H1 (cell line): ENCODE results near the gene LY6G6C. TPM values are rescaled to one million over a fixed set of nuclear protein-coding genes. Genes with fewer than 3 reads are reported as not detected.

ENCODE experiments used
- CTCF ChIA-PET: fragments of 300-600 bp; sonication (Branson Sonifier 250); formaldehyde crosslinking; loops from one replicate; lab custom pipeline; 2021; ENCODE audit not compliant: partially characterized antibody; lab: Charles Lee
- POLR2A ChIA-PET: fragments of 300-600 bp; sonication (Branson Sonifier 250); formaldehyde crosslinking; loops from one replicate; lab custom pipeline; 2021; ENCODE audit warnings: inconsistent platforms; ENCODE audit not compliant: partially characterized antibody; lab: Charles Lee
- DNase-seq, 2 experiments: peaks; one replicate each; pipeline versions ENCODE4 v3.0.0 to v3.0.0-alpha.2; 2010 to 2022; ENCODE audit warnings: low spot score in 2 of 2, low read depth in 1 of 2, mixed read lengths in 1 of 2
- FAIRE-seq: peaks from 2 replicates; lab custom pipeline; 2011; peaks lifted over from hg19 to GRCh38; lab: Jason Lieb, UNC
- H2AFZ ChIP-seq: 2 replicates; pipeline ENCODE4 v1.8.1; 2012; ENCODE audit warnings: low read length, inconsistent platforms
- H2AK5ac ChIP-seq: 2 replicates; pipeline ENCODE4 v1.6.1; 2013; ENCODE audit warnings: low read depth, low read length
- H2BK120ac ChIP-seq: replicated peaks from 2 replicates; pipeline ENCODE3; 2013; ENCODE audit warnings: low read depth, low read length, inconsistent platforms
- H2BK12ac ChIP-seq: 2 replicates; pipeline ENCODE4 v1.6.1; 2013; ENCODE audit warnings: low read depth, low read length
- H2BK15ac ChIP-seq: 2 replicates; pipeline ENCODE4 v1.6.1; 2013; ENCODE audit warnings: low read length
- H2BK20ac ChIP-seq: 2 replicates; pipeline ENCODE4 v1.6.1; 2013; ENCODE audit warnings: low read length
- H2BK5ac ChIP-seq: 2 replicates; pipeline ENCODE4 v1.6.1; 2013; ENCODE audit warnings: low read depth, low read length
- H3K14ac ChIP-seq: 2 replicates; pipeline ENCODE4 v1.6.1; 2013; ENCODE audit warnings: inconsistent platforms; ENCODE audit not compliant: insufficient read length
- H3K18ac ChIP-seq: 2 replicates; pipeline ENCODE4 v1.6.1; 2013; ENCODE audit warnings: low read length; ENCODE audit errors: extremely low read depth
- H3K23ac ChIP-seq: 2 replicates; pipeline ENCODE4 v1.6.1; 2013; ENCODE audit warnings: inconsistent platforms; ENCODE audit not compliant: insufficient read length
- H3K23me2 ChIP-seq: 2 replicates; pipeline ENCODE4 v1.6.1; 2013; ENCODE audit warnings: low read depth, low read length
- H3K27ac ChIP-seq: 2 replicates; pipeline ENCODE4 v1.6.1; 2011; ENCODE audit warnings: low read depth, low read length, inconsistent platforms
- H3K27me3 ChIP-seq, 4 experiments: replicated peaks in 1 of 4; 1 replicate in 1 of 4; 2 replicates in 3 of 4; pipeline versions ENCODE4 v1.6.1 to v1.8.1; 2011 to 2013; ENCODE audit warnings: low read length in 3 of 4, mild to moderate bottlenecking in 3 of 4, inconsistent platforms in 2 of 4, mixed read lengths in 2 of 4, moderate library complexity in 1 of 4; ENCODE audit not compliant: control insufficient read depth in 3 of 4, insufficient read depth in 3 of 4; ENCODE audit errors: extremely low read depth in 1 of 4
- H3K36me3 ChIP-seq, 4 experiments: 2 replicates each; pipeline versions ENCODE4 v1.6.1 to v1.8.1; 2011 to 2013; ENCODE audit warnings: mild to moderate bottlenecking in 4 of 4, low read length in 3 of 4, moderate library complexity in 2 of 4, control low read depth in 1 of 4, inconsistent platforms in 1 of 4; ENCODE audit not compliant: insufficient read depth in 4 of 4, control insufficient read depth in 2 of 4
- H3K4ac ChIP-seq: replicated peaks from 2 replicates; pipeline ENCODE3; 2013; ENCODE audit warnings: low read length, low read depth, mixed read lengths, inconsistent platforms; ENCODE audit not compliant: insufficient read length
- H3K4me1 ChIP-seq, 4 experiments: replicated peaks in 1 of 4; 1 replicate in 1 of 4; 2 replicates in 3 of 4; pipeline versions ENCODE4 v1.6.1 to v1.8.1; 2011 to 2013; ENCODE audit warnings: low read length in 3 of 4, inconsistent platforms in 2 of 4, mixed read lengths in 1 of 4; ENCODE audit not compliant: insufficient read depth in 4 of 4, control insufficient read depth in 3 of 4
- H3K4me2 ChIP-seq, 2 experiments: 2 replicates each; pipeline versions ENCODE4 v1.6.1 to v1.8.1; 2011 to 2013; ENCODE audit warnings: low read depth in 2 of 2, low read length in 2 of 2, control low read depth in 1 of 2, inconsistent platforms in 1 of 2, mild to moderate bottlenecking in 1 of 2; ENCODE audit not compliant: insufficient read depth in 1 of 2
- H3K4me3 ChIP-seq, 4 experiments: fragments of 200-600, 300-600 bp in 1 of 4; sonication (generic), shearing (Covaris generic), sonication (Bioruptor Twin) in 1 of 4; 2 replicates each; pipeline versions ENCODE4 v1.5.1 to v1.8.1; 2011 to 2016; ENCODE audit warnings: low read length in 4 of 4, low read depth in 3 of 4, control low read depth in 2 of 4, inconsistent platforms in 2 of 4, mild to moderate bottlenecking in 2 of 4, mixed read lengths in 1 of 4, moderate library complexity in 1 of 4; ENCODE audit not compliant: insufficient read depth in 2 of 4; ENCODE audit errors: extremely low read depth in 1 of 4
- H3K56ac ChIP-seq: replicated peaks from 2 replicates; pipeline ENCODE3; 2013; ENCODE audit warnings: low read depth, mild to moderate bottlenecking, mixed read lengths, low read length, inconsistent platforms; ENCODE audit not compliant: insufficient read length
- H3K79me1 ChIP-seq: 2 replicates; pipeline ENCODE4 v1.6.1; 2013; ENCODE audit warnings: low read depth, low read length, control low read depth
- H3K79me2 ChIP-seq, 2 experiments: 2 replicates each; pipeline versions ENCODE4 v1.6.1 to v1.8.1; 2012 to 2013; ENCODE audit warnings: low read length in 2 of 2, mild to moderate bottlenecking in 2 of 2, inconsistent platforms in 1 of 2; ENCODE audit not compliant: insufficient read depth in 2 of 2, control insufficient read depth in 1 of 2
- H3K9ac ChIP-seq, 4 experiments: replicated peaks in 1 of 4; 1 replicate in 1 of 4; 2 replicates in 3 of 4; pipeline versions ENCODE4 v1.6.1 to v1.8.1; 2011 to 2013; ENCODE audit warnings: low read depth in 3 of 4, low read length in 3 of 4, control low read depth in 2 of 4, mild to moderate bottlenecking in 2 of 4, moderate library complexity in 2 of 4, inconsistent platforms in 1 of 4; ENCODE audit errors: extremely low read depth in 1 of 4
- H3K9me3 ChIP-seq, 2 experiments: 2 replicates each; pipeline versions ENCODE4 v1.6.1 to v1.8.1; 2012 to 2013; ENCODE audit warnings: mild to moderate bottlenecking in 2 of 2, moderate library complexity in 2 of 2, control low read depth in 1 of 2, inconsistent platforms in 1 of 2, low read depth in 1 of 2, low read length in 1 of 2, mixed read lengths in 1 of 2; ENCODE audit not compliant: insufficient read depth in 2 of 2
- H4K20me1 ChIP-seq, 2 experiments: replicated peaks in 1 of 2; 2 replicates each; pipeline versions ENCODE3 to v1.8.1; 2011 to 2013; ENCODE audit warnings: inconsistent platforms in 2 of 2, low read length in 2 of 2, mild to moderate bottlenecking in 1 of 2; ENCODE audit not compliant: insufficient read depth in 2 of 2, control insufficient read depth in 1 of 2
- H4K5ac ChIP-seq: 2 replicates; pipeline ENCODE4 v1.6.1; 2013; ENCODE audit warnings: low read length, low read depth, mixed read lengths, inconsistent platforms; ENCODE audit not compliant: insufficient read length
- H4K8ac ChIP-seq: 2 replicates; pipeline ENCODE4 v1.8.0; 2013; ENCODE audit warnings: mild to moderate bottlenecking, moderate library complexity, low read length, inconsistent platforms; ENCODE audit not compliant: insufficient read depth; ENCODE audit errors: extremely low read depth
- H4K91ac ChIP-seq: replicated peaks from 2 replicates; pipeline ENCODE3; 2013; ENCODE audit warnings: low read length, mixed read lengths, inconsistent platforms; ENCODE audit not compliant: insufficient read length
- ASH2L ChIP-seq: fragments of 200-600, 300-600 bp; sonication (generic); IDR thresholded peaks from one replicate; pipeline ENCODE4 v1.7.1; 2017; ENCODE audit warnings: low read length
- CHD1 ChIP-seq: IDR thresholded peaks from 2 replicates; pipeline ENCODE4 v1.6.1; 2012; ENCODE audit warnings: low read depth, low read length, improper control_type of control experiment
- NRF1 ChIP-seq: IDR thresholded peaks from 2 replicates; pipeline ENCODE4 v1.6.1; 2011; ENCODE audit warnings: mild to moderate bottlenecking, low read depth, low read length, improper control_type of control experiment
- SIX5 ChIP-seq: IDR thresholded peaks from 2 replicates; pipeline ENCODE4 v1.6.1; 2011; ENCODE audit warnings: mild to moderate bottlenecking, low read depth, low read length
- SRF ChIP-seq: IDR thresholded peaks from 2 replicates; pipeline ENCODE4 v1.6.1; 2011; ENCODE audit warnings: mild to moderate bottlenecking, low read depth, low read length, moderate library complexity
- TCF12 ChIP-seq: IDR thresholded peaks from 2 replicates; pipeline ENCODE4 v1.6.1; 2011; ENCODE audit warnings: low read depth, mild to moderate bottlenecking, low read length
- whole genome bisulfite sequencing, 2 experiments: shearing (Covaris generic) in 1 of 2; methylation state at CpG; one replicate each; pipeline versions ENCODE4 v1.1.6 to v1.1.7; 2013 to 2015; ENCODE audit warnings: low lambda C conversion rate in 2 of 2, mixed read lengths in 2 of 2, inconsistent platforms in 1 of 2, low coverage in 1 of 2, missing lambda C conversion rate in 1 of 2; ENCODE audit not compliant: insufficient replicate concordance in 2 of 2, insufficient coverage in 1 of 2, insufficient read length in 1 of 2; ENCODE audit errors: extremely low coverage in 1 of 2, missing lambda C conversion rate in 1 of 2; 5-methylcytosine and 5-hydroxymethylcytosine counted together
- polyA plus RNA-seq, 7 experiments: library from polyadenylated mRNA; depleted of rRNA in 3 of 7; stranded (reverse) in 5 of 7; unstranded in 2 of 7; fragments of >200 nt in 5 of 7; fragments of 200-250 nt in 2 of 7; gene quantifications; 1 replicate in 5 of 7; 2 replicates in 1 of 7; 4 replicates in 1 of 7; pipeline versions ENCODE4 v1.2.1 to v1.2.3, GENCODE V29; 2011 to 2013; ENCODE audit warnings: missing spikeins in 2 of 7, mixed read lengths in 2 of 7
- total RNA-seq: library from RNA; stranded (reverse); fragmentation: NEBNext Ultra II Directional; extraction: Animal tissue kit (Norgen Biotek cat#: 25700); gene quantifications from 2 replicates; pipeline ENCODE4 v1.2.1, GENCODE V29; 2021
- TF ChIP-seq, protein P1 (sequence below): IDR thresholded peaks from 2 replicates; pipeline ENCODE4 v1.6.1; 2012; ENCODE audit warnings: inconsistent platforms
- TF ChIP-seq, protein P2 (sequence below), 3 experiments: IDR thresholded peaks; 1 replicate in 2 of 3; 2 replicates in 1 of 3; pipeline versions ENCODE4 v1.5.1 to v1.6.1; 2011; ENCODE audit warnings: low read length in 3 of 3, mild to moderate bottlenecking in 3 of 3, inconsistent platforms in 2 of 3, low read depth in 1 of 3, moderate library complexity in 1 of 3; ENCODE audit not compliant: insufficient read depth in 1 of 3; ENCODE audit errors: control extremely low read depth in 1 of 3

The LY6G6C gene
- total and polyA plus RNA-seq, 2 of the 8 experiments (the other 6 are each of a cell fraction or from before 2014, with no cell fraction given), result 0.23 TPM; not detected in 1

DNA sequence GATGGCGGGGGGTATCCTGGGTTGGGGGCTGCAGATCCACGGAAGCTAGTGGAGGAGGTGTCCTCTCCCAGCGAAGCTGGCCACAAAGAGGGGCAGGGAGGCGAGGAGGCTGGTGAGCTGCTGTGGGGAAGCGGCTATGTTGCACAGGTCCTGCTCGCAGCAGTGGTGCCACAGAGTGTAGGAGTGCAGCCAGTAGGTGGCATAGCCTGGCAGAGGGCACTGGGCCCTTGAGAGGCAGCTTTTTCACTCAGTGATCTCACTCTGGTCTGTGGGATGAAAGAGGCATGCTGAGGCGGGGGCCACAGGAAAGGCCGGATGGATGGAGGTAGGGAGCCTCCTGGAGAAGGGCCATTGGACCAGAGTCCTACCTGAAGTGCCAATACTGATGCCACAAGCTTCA, 9.2 kb downstream of the LY6G6C start:
- H3K79me1 ChIP-seq, result no peaks in the 10 kb centered on the region
- H2BK15ac ChIP-seq, result peak overlapping the region; percentile 46; the same call in 1 of the 2 replicates
- no peak overlapping the region for H2AFZ ChIP-seq
- H4K20me1 ChIP-seq, result no peaks in the 10 kb centered on the region
- no peaks in the 10 kb centered on the region for H3K36me3 ChIP-seq
- POLR2A ChIA-PET, result interaction anchor here (1.2 to 3.4 kb wide), 6 partner anchors 8 to 126 kb away, joined by 3 to 22 read pairs (median 4); partner anchors contain the start of genes ABHD16A and MPIG6B
- no peaks in the 10 kb centered on the region; a peak in 1 of 7 replicates for H3K27me3 ChIP-seq
- no peak overlapping the region for H2BK20ac ChIP-seq
- H3K4me1 ChIP-seq, result peaks cover 11 to 18% (median 13%) of the 10 kb centered on the region in 4 experiments
- H3K18ac ChIP-seq, result no peak overlapping the region
- peaks cover 3% of the 10 kb centered on the region; the same call in 1 of the 2 replicates for H3K23me2 ChIP-seq
- H3K14ac ChIP-seq, result no peak overlapping the region
- H3K56ac ChIP-seq, result no peak overlapping the region
- no peaks in the 10 kb centered on the region for H3K9me3 ChIP-seq
- CTCF ChIA-PET, result interaction anchor here (1.0 to 5.7 kb wide), 10 partner anchors 12 to 96 kb away, joined by 3 to 39 read pairs (median 6); partner anchors contain the start of genes CLIC1, DDAH2 and MPIG6B
- H2AK5ac ChIP-seq, result peak overlapping the region; percentile 33; the same call in 1 of the 2 replicates
- H2BK5ac ChIP-seq, result no peak overlapping the region
- no peak overlapping the region for H3K4me3 ChIP-seq
- H3K4me2 ChIP-seq, result no peak overlapping the region
- peak overlapping the region; percentile 47; the same call in 1 of the 2 replicates for H4K8ac ChIP-seq
- WGBS, 2 experiments, result 89% methylated on average over 7 of the region's 8 CpGs; no CpG with 5 or more reads in 1 of the 2 experiments
- no peak overlapping the region for H2BK120ac ChIP-seq
- TF ChIP-seq, protein P1, sequence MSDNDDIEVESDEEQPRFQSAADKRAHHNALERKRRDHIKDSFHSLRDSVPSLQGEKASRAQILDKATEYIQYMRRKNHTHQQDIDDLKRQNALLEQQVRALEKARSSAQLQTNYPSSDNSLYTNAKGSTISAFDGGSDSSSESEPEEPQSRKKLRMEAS, result no peak
- no peak for TF ChIP-seq NRF1
- no peak for TF ChIP-seq CHD1
- TF ChIP-seq, protein P2, sequence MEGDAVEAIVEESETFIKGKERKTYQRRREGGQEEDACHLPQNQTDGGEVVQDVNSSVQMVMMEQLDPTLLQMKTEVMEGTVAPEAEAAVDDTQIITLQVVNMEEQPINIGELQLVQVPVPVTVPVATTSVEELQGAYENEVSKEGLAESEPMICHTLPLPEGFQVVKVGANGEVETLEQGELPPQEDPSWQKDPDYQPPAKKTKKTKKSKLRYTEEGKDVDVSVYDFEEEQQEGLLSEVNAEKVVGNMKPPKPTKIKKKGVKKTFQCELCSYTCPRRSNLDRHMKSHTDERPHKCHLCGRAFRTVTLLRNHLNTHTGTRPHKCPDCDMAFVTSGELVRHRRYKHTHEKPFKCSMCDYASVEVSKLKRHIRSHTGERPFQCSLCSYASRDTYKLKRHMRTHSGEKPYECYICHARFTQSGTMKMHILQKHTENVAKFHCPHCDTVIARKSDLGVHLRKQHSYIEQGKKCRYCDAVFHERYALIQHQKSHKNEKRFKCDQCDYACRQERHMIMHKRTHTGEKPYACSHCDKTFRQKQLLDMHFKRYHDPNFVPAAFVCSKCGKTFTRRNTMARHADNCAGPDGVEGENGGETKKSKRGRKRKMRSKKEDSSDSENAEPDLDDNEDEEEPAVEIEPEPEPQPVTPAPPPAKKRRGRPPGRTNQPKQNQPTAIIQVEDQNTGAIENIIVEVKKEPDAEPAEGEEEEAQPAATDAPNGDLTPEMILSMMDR (IDR thresholded peaks at IDR 0.05; ENCODE audit: control extremely low read depth in 1 of 3, insufficient read depth in 1 of 3, low read depth in 1 of 3, low read length in 3 of 3), result no peak
- TF ChIP-seq SRF, result no peak
- TF ChIP-seq SIX5, result no peak
- no peak for TF ChIP-seq ASH2L
- TF ChIP-seq TCF12, result no peak
- FAIRE-seq (no peak), DNase-seq (no peak)
- H3K23ac ChIP-seq, result no peak overlapping the region
- 0 out of 2 replicates have a peak overlapping the region, but pooled peaks have one; percentile 50 for H2BK12ac ChIP-seq
- H4K5ac ChIP-seq, result no peak overlapping the region
- H3K4ac ChIP-seq, result no peak overlapping the region
- H3K79me2 ChIP-seq, result no peaks in the 10 kb centered on the region
- no peak overlapping the region for H3K9ac ChIP-seq
- peak overlapping the region; percentile 39 for H4K91ac ChIP-seq
- no peak overlapping the region for H3K27ac ChIP-seq
